ENCODE measurements around the gene PLCL2.

Gene PLCL2

DNA sequence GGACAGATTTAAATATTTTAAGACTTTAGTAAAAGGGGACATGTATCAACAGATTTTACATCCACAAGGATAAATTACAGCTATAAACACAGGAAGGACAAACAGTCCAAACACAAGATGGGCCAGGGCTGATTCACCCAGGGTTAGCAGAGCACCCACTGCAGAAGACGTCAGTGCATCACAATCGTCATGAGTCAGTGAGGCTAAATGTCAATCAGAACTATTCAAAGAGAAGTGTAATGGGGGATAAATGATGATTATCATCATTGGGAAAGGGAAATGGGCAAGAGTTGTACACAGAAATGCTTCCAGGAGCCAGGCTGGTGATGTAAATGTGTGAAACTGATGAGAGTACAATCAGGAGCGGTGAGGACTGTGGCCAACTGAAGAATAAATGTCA is 226.8 kb downstream of the PLCL2 start:
- TF ChIP-seq, protein P1, sequence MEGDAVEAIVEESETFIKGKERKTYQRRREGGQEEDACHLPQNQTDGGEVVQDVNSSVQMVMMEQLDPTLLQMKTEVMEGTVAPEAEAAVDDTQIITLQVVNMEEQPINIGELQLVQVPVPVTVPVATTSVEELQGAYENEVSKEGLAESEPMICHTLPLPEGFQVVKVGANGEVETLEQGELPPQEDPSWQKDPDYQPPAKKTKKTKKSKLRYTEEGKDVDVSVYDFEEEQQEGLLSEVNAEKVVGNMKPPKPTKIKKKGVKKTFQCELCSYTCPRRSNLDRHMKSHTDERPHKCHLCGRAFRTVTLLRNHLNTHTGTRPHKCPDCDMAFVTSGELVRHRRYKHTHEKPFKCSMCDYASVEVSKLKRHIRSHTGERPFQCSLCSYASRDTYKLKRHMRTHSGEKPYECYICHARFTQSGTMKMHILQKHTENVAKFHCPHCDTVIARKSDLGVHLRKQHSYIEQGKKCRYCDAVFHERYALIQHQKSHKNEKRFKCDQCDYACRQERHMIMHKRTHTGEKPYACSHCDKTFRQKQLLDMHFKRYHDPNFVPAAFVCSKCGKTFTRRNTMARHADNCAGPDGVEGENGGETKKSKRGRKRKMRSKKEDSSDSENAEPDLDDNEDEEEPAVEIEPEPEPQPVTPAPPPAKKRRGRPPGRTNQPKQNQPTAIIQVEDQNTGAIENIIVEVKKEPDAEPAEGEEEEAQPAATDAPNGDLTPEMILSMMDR (conservative IDR thresholded peaks at IDR 0.05; ENCODE audit: low read length) = no peak
- no peak for DNase-seq (ENCODE audit: low read depth)
- no peak overlapping the region for H3K4me3 ChIP-seq (ENCODE audit: low read length)

DNA sequence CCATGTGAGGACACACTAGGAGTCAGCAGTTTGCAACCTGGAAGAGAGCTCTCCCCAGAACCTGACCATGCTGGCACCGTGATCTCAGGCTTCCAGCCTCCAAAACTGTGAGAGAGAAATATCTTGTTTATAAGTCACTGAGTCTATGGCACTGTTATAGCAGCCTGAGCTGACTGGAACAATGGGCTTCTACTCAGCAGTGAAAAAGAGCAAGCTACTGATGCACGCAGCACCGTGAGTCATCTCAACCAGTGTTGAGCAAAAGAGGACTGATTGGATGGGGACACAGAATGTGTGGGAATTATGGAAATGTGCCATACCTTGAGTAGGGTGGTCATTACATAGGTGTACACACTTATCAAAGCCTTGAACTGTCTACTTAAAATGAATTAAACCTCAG is 230.4 kb downstream of the PLCL2 start:
- no peak for DNase-seq (ENCODE audit: low read depth)
- no peak overlapping the region for H3K4me3 ChIP-seq (ENCODE audit: low read length)
- TF ChIP-seq, protein P1 (conservative IDR thresholded peaks at IDR 0.05; ENCODE audit: low read length) = no peak

DNA sequence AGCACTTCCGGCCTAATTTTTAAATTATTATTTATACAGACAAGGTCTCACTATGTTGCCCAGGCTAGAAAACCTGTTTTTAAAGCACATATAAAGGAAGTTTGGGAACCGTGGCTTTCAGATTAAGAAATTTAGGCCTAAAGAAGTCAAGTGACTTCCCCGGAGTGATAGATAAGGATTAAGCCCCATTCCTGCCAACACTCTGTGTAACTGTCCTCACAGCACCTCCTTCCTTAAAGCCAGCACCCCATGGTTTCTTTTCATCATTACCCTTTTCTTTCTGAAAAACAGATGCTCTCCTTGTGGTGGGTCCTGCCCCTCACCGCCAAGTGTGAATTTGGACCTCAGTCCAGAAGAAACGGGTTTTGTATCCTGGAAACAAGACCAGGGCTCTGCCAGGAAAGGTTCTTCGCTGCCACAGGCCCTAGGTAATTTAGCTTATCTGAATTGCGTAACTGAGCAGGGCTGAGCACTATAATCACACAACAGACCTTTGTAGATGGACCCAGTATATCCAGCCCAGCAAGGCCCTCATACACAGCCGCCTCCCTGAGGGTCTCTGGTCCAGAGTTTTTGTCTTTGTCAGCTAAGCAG is 231.3 kb downstream of the PLCL2 start:
- DNase-seq (ENCODE audit: low read depth) = no peak
- H3K4me3 ChIP-seq (ENCODE audit: low read length) = no peak overlapping the region
- TF ChIP-seq, protein P1 (conservative IDR thresholded peaks at IDR 0.05; ENCODE audit: low read length) = no peak

DNA sequence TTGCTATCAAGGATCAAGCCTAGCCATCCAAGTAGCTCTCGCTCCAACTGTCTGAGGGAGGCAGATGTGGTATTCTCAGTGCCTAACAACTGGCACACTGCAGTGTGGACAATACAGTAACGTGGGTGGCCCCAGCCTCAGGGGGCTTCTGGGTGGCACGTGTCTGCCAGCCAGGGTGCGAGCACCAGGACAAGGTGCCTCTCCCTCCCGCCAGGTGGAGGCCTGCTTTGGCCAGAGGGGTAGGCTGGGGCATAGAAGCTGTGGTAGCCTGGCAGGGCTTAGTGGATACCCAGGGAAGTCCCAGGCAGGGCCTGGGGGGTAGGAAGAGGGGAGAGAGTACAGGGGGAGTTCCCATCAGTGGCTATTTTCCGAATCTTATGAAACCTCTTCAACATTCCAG is 234.0 kb downstream of the PLCL2 start:
- TF ChIP-seq, protein P1 (conservative IDR thresholded peaks at IDR 0.05; ENCODE audit: low read length) = no peak
- no peak for DNase-seq (ENCODE audit: low read depth)
- H3K4me3 ChIP-seq (ENCODE audit: low read length) = no peak overlapping the region

DNA sequence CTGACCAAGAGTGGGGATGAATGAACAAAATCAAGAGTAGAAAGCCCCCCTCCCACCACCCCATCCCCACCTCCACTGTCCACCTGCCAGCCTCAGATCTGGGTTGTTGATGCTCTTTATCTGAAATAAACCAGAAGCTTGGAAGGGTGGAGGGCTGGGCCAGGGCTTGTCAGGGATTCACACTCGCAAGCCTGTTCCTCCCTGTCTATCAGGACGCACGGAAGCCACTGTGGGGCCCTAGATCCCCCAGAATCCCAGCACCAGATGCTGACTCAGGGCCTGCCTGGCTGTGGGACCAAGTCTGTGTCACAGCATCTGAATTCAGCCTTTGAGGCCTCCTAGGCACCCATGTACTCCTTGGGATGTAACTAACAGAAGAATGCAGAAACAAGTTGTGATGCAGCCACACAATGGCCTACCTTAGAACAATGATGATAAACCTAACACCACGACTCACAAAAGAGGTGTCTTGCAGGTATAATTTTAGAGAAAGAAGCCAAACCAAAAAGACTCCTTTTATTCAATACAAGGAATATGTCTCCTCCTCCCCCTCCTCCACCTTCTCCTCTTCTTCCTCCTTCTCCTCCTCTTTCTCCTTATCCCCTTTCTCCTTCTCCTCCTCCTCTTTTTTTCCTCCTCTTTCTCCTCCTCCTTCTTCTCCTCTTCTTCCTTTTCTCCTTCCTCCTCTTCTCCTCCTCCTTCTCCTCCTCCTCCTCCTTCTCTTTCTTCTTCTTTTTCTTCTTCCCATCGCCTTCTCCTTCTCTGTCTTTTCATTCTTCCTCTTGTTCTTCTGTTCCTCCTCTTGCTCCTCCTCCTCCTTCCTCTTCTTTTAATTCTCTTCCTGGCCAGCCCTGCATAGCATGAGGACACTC is 234.7 kb downstream of the PLCL2 start:
- DNase-seq (ENCODE audit: low read depth) = no peak
- TF ChIP-seq, protein P1 (conservative IDR thresholded peaks at IDR 0.05; ENCODE audit: low read length) = no peak
- H3K4me3 ChIP-seq (ENCODE audit: low read length) = no peak overlapping the region

DNA sequence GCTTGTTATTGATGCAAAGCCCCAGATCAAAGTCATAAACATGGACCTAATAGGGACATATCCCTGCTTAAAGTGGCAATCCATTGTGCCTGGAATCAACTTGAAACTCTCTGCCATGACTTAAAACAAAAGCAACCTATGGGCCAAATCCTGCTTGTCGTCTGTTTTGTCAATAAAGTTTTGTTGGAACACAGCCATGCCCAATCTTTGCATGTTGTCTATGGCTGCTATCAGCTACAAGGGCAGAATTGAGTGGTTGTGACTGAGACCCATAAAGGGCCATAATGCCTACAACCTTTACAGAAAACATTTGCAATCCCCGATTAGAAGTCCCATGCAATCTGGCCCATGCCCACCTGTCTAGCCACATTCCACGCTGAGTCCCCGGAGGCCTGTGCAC is 235.4 kb downstream of the PLCL2 start:
- TF ChIP-seq, protein P1 (conservative IDR thresholded peaks at IDR 0.05; ENCODE audit: low read length) = no peak
- H3K4me3 ChIP-seq (ENCODE audit: low read length) = no peak overlapping the region
- DNase-seq (ENCODE audit: low read depth) = no peak

DNA sequence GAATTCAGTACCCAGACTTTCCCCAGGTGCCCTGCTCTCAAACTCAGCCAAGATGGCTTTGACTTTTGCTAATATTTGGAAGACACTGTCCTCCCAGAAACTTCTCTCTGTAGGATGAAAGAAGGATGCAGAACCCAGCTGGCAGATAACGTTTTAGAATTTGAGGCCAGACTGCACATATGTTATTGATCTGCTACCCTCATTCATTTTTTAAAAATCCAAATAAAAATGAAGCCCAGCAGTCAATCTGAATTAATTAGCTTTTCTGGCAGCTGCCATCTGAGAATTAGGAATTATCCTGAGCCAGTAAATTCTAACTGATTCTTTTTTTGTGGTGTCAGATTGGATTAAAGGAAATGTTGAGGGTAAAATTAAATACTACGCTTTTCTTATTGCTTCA is 236.6 kb downstream of the PLCL2 start:
- no peak overlapping the region for H3K4me3 ChIP-seq (ENCODE audit: low read length)
- TF ChIP-seq, protein P1 (conservative IDR thresholded peaks at IDR 0.05; ENCODE audit: low read length) = no peak
- no peak for DNase-seq (ENCODE audit: low read depth)

Data from AG10803 (cell line).